GM23338 (cell line): ENCODE results near the gene DUX4.
"Not testable (repeated sequence)": the region's sequence is repeated elsewhere in the genome, so short reads cannot be mapped to it uniquely, and the experiment has no call there.

Experiments
- CREB1 ChIP-seq: fragments of 250-450 bp; sonication (Bioruptor Pico); IDR thresholded peaks from 2 replicates; pipeline ENCODE4 v1.5.0; 2020; ENCODE audit warnings: low read depth, mild to moderate bottlenecking, moderate library complexity
- CTCF ChIP-seq, 2 experiments: fragments of 200-600 bp in 1 of 2; sonication (generic) in 1 of 2; conservative IDR thresholded peaks; 2 replicates each; pipeline versions ENCODE4 v1.5.1 to v1.6.1; 2016 to 2017; ENCODE audit warnings: antibody characterized with exemption in 2 of 2, low read depth in 2 of 2, mild to moderate bottlenecking in 2 of 2, moderate library complexity in 1 of 2
- EZH2 ChIP-seq: fragments of 200-600 bp; sonication (generic); IDR thresholded peaks from one replicate; pipeline ENCODE4 v1.8.0; 2017; ENCODE audit warnings: antibody characterized with exemption, mild to moderate bottlenecking, low read depth; ENCODE audit not compliant: unreplicated experiment
- EZH2phosphoT487 ChIP-seq: fragments of 200-600 bp; sonication (generic); IDR thresholded peaks from one replicate; pipeline ENCODE4 v1.8.1; 2018; ENCODE audit warnings: antibody characterized with exemption; ENCODE audit not compliant: unreplicated experiment
- JUNB ChIP-seq: IDR thresholded peaks from one replicate; pipeline ENCODE4 v1.6.1; 2016; ENCODE audit warnings: antibody characterized with exemption; ENCODE audit not compliant: unreplicated experiment
- NANOG ChIP-seq: IDR thresholded peaks from 2 replicates; pipeline ENCODE4 v1.6.1; 2016; ENCODE audit warnings: antibody characterized with exemption, borderline replicate concordance
- POLR2AphosphoS5 ChIP-seq: IDR thresholded peaks from 2 replicates; pipeline ENCODE4 v1.6.1; 2016; ENCODE audit warnings: antibody characterized with exemption, low read depth
- STAT1 ChIP-seq: IDR thresholded peaks from one replicate; pipeline ENCODE4 v1.6.1; 2016; ENCODE audit warnings: antibody characterized with exemption; ENCODE audit not compliant: unreplicated experiment
- ZNF114 ChIP-seq: fragments of 250-450 bp; sonication (Bioruptor Pico); IDR thresholded peaks from 2 replicates; pipeline ENCODE4 v1.5.0; 2020; ENCODE audit warnings: mild to moderate bottlenecking, moderate library complexity
- ZNF331 ChIP-seq: fragments of 250-450 bp; sonication (Bioruptor Pico); IDR thresholded peaks from 2 replicates; pipeline ENCODE4 v1.5.0; 2020; ENCODE audit warnings: low read depth, mild to moderate bottlenecking, moderate library complexity
- TF ChIP-seq, protein P1 (sequence below): IDR thresholded peaks from 2 replicates; pipeline ENCODE4 v1.6.1; 2016; ENCODE audit warnings: antibody characterized with exemption
- TF ChIP-seq, protein P2 (sequence below): IDR thresholded peaks from one replicate; pipeline ENCODE4 v1.6.1; 2018; ENCODE audit warnings: antibody characterized with exemption; ENCODE audit not compliant: unreplicated experiment

DNA sequence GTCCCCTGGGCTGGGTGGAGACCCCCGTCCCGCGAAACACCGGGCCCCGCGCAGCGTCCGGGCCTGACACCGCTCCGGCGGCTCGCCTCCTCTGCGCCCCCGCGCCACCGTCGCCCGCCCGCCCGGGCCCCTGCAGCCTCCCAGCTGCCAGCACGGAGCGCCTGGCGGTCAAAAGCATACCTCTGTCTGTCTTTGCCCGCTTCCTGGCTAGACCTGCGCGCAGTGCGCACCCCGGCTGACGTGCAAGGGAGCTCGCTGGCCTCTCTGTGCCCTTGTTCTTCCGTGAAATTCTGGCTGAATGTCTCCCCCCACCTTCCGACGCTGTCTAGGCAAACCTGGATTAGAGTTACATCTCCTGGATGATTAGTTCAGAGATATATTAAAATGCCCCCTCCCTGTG lies 1.9 kb downstream of the DUX4 start:
- TF ChIP-seq CTCF (conservative IDR thresholded peaks at IDR 0.05; ENCODE audit: low read depth in 2 of 2); JUNB; POLR2AphosphoS5; EZH2; EZH2phosphoT487; ZNF331 (CRISPR knock-in tag); CREB1 (CRISPR knock-in tag); ZNF114; STAT1; NANOG: not testable (repeated sequence)
- TF ChIP-seq, protein P1, sequence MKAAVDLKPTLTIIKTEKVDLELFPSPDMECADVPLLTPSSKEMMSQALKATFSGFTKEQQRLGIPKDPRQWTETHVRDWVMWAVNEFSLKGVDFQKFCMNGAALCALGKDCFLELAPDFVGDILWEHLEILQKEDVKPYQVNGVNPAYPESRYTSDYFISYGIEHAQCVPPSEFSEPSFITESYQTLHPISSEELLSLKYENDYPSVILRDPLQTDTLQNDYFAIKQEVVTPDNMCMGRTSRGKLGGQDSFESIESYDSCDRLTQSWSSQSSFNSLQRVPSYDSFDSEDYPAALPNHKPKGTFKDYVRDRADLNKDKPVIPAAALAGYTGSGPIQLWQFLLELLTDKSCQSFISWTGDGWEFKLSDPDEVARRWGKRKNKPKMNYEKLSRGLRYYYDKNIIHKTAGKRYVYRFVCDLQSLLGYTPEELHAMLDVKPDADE = not testable (repeated sequence)
- TF ChIP-seq, protein P2, sequence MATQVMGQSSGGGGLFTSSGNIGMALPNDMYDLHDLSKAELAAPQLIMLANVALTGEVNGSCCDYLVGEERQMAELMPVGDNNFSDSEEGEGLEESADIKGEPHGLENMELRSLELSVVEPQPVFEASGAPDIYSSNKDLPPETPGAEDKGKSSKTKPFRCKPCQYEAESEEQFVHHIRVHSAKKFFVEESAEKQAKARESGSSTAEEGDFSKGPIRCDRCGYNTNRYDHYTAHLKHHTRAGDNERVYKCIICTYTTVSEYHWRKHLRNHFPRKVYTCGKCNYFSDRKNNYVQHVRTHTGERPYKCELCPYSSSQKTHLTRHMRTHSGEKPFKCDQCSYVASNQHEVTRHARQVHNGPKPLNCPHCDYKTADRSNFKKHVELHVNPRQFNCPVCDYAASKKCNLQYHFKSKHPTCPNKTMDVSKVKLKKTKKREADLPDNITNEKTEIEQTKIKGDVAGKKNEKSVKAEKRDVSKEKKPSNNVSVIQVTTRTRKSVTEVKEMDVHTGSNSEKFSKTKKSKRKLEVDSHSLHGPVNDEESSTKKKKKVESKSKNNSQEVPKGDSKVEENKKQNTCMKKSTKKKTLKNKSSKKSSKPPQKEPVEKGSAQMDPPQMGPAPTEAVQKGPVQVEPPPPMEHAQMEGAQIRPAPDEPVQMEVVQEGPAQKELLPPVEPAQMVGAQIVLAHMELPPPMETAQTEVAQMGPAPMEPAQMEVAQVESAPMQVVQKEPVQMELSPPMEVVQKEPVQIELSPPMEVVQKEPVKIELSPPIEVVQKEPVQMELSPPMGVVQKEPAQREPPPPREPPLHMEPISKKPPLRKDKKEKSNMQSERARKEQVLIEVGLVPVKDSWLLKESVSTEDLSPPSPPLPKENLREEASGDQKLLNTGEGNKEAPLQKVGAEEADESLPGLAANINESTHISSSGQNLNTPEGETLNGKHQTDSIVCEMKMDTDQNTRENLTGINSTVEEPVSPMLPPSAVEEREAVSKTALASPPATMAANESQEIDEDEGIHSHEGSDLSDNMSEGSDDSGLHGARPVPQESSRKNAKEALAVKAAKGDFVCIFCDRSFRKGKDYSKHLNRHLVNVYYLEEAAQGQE = not testable (repeated sequence)
